HG03108 (cell line): Measurements from ENCODE around the gene POU2F2.

ENCODE experiments used
- ATAC-seq: cut with Tn5 transposase; IDR thresholded peaks from one replicate; pipeline ENCODE4 v1.9.1; 2021; ENCODE audit warnings: moderate library complexity; ENCODE audit not compliant: unreplicated experiment

POU2F2 gene

GRCh38 chr19:42155796-42156195 is 23.6 kb upstream of the POU2F2 start:
- no peak for ATAC-seq

- ATAC-seq, result no peak
These were observed 22.5 kb upstream of the POU2F2 start for GRCh38 chr19:42154471-42155323.

- ATAC-seq, result no peak
These were observed 21.6 kb upstream of the POU2F2 start for GRCh38 chr19:42153672-42154433.

- ATAC-seq, result no peak
These were observed 20.8 kb upstream of the POU2F2 start for GRCh38 chr19:42152910-42153671.

GRCh38 chr19:42151782-42152684 is 19.8 kb upstream of the POU2F2 start:
- ATAC-seq, result no peak

- no peak for ATAC-seq
These were observed 18.7 kb upstream of the POU2F2 start for GRCh38 chr19:42150911-42151361.

GRCh38 chr19:42150364-42150763 is 18.1 kb upstream of the POU2F2 start:
- ATAC-seq, result no peak

- no peak for ATAC-seq
These were observed 17.4 kb upstream of the POU2F2 start for GRCh38 chr19:42149447-42150202.

GRCh38 chr19:42148266-42148665 is 16.0 kb upstream of the POU2F2 start:
- no peak for ATAC-seq

GRCh38 chr19:42143341-42144234 is 11.3 kb upstream of the POU2F2 start:
- ATAC-seq, result no peak

GRCh38 chr19:42140125-42140754 is 8.0 kb upstream of the POU2F2 start:
- no peak for ATAC-seq

- no peak for ATAC-seq
These were observed 2.4 kb upstream of the POU2F2 start for GRCh38 chr19:42134535-42135070.

GRCh38 chr19:42132851-42133528 is 744 bp upstream of the POU2F2 start:
- ATAC-seq, result no peak

- ATAC-seq, result no peak
These were observed 857 bp downstream of the POU2F2 start for GRCh38 chr19:42131149-42132029.

- ATAC-seq, result no peak
These were observed 2.0 kb downstream of the POU2F2 start for GRCh38 chr19:42130254-42130573.
